Mammary epithelial cell (primary cell): ENCODE results near the gene KIRREL3.

Source experiments
- CTCF ChIP-seq, 2 donors: IDR thresholded peaks in 1 of 2; conservative IDR thresholded peaks in 1 of 2; 2 replicates each; pipeline ENCODE4 v1.5.1; 2011 to 2012; ENCODE audit warnings: inconsistent platforms in 2 of 2, low read length in 2 of 2, mild to moderate bottlenecking in 2 of 2, control low read depth in 1 of 2, low read depth in 1 of 2; ENCODE audit not compliant: insufficient read depth in 1 of 2; ENCODE audit errors: extremely low read depth in 1 of 2
- EZH2 ChIP-seq: IDR thresholded peaks from 2 replicates; pipeline ENCODE4 v1.6.1; 2012; ENCODE audit warnings: low read length, inconsistent platforms, borderline replicate concordance

GRCh38 chr11:126720539-126721235 is 279.9 kb downstream of the KIRREL3 start:
- TF ChIP-seq CTCF (conservative IDR thresholded peaks at IDR 0.05 in 1 of 2, IDR thresholded peaks at IDR 0.05 in 1 of 2; ENCODE audit: extremely low read depth in 1 of 2, insufficient read depth in 1 of 2, low read depth in 1 of 2, low read length in 2 of 2) (no peak), EZH2 (no peak)
